ENCODE results near the gene CTTN. TPM values are rescaled to one million over a fixed set of nuclear protein-coding genes. Genes with fewer than 3 reads are reported as not detected.

CTTN gene
- total RNA-seq, 2 experiments from 2014 or later: 5.0 to 9.3 TPM

- no TSS peak for BruUV-seq (replicated peaks)
- H3K4me3 ChIP-seq (ENCODE audit: low read depth, low read length, poor library complexity, severe bottlenecking): no peak overlapping the region
- POLR2A ChIA-PET: no interaction called here
- H3K36me3 ChIP-seq (ENCODE audit: insufficient read depth, low read length): no peaks in the 10 kb centered on the region
- H3K4me2 ChIP-seq (ENCODE audit: low read length): no peak overlapping the region
- no peaks in the 10 kb centered on the region for H3K9me2 ChIP-seq (ENCODE audit: insufficient read depth, low read length)
- no peaks in the 10 kb centered on the region for H4K20me1 ChIP-seq (ENCODE audit: insufficient read depth, low read length)
- H3K9me3 ChIP-seq (ENCODE audit: low read length): no peaks in the 10 kb centered on the region
- no peaks in the 10 kb centered on the region for H3K4me1 ChIP-seq (ENCODE audit: insufficient read depth, low read length, poor library complexity, severe bottlenecking)
- CTCF ChIA-PET (ENCODE audit: unreplicated experiment): interaction anchor here (0.6 kb wide), 1 partner anchor 1053 kb away, joined by 5 read pairs; no protein-coding TSS in a partner anchor
- no peak overlapping the region for H2AFZ ChIP-seq (ENCODE audit: low read length)
- no peak for TF ChIP-seq CTCF (conservative IDR thresholded peaks at IDR 0.05; ENCODE audit: low read length)
- no peak for TF ChIP-seq EZH2phosphoT487 (IDR thresholded peaks at IDR 0.05; ENCODE audit: borderline replicate concordance, low read depth, low read length)
- no peak overlapping the region for H3K27ac ChIP-seq (ENCODE audit: low read depth, low read length, poor library complexity, severe bottlenecking)
- DNase-seq (ENCODE audit: low spot score): no peak
- intact Hi-C loops (cut with micrococcal nuclease; ENCODE audit: unreplicated experiment): no loop called here
- H3K79me2 ChIP-seq (ENCODE audit: insufficient read depth, low read depth, low read length): no peaks in the 10 kb centered on the region
Measured at GRCh38 chr11:70423523-70424505, 25.5 kb downstream of the CTTN start.

GRCh38 chr11:70424765-70425344 lies 26.5 kb downstream of the CTTN start:
- Histone ChIP-seq H3K9me3 (ENCODE audit: low read length) (no peaks in the 10 kb centered on the region), H3K4me2 (ENCODE audit: low read length) (no peak overlapping the region), H2AFZ (ENCODE audit: low read length) (no peak overlapping the region), H3K4me1 (ENCODE audit: insufficient read depth, low read length, poor library complexity, severe bottlenecking) (no peaks in the 10 kb centered on the region), H3K4me3 (ENCODE audit: low read depth, low read length, poor library complexity, severe bottlenecking) (no peak overlapping the region), H3K36me3 (ENCODE audit: insufficient read depth, low read length) (no peaks in the 10 kb centered on the region), H4K20me1 (ENCODE audit: insufficient read depth, low read length) (no peaks in the 10 kb centered on the region), H3K27ac (ENCODE audit: low read depth, low read length, poor library complexity, severe bottlenecking) (no peak overlapping the region), H3K9me2 (ENCODE audit: insufficient read depth, low read length) (no peaks in the 10 kb centered on the region), H3K79me2 (ENCODE audit: insufficient read depth, low read depth, low read length) (no peaks in the 10 kb centered on the region)
- BruUV-seq (replicated peaks): no TSS peak
- DNase-seq (ENCODE audit: low spot score): no peak
- ChIA-PET POLR2A (no interaction called here), CTCF (ENCODE audit: unreplicated experiment) (no interaction called here)
- no peak for TF ChIP-seq CTCF (conservative IDR thresholded peaks at IDR 0.05; ENCODE audit: low read length)
- no peak for TF ChIP-seq EZH2phosphoT487 (IDR thresholded peaks at IDR 0.05; ENCODE audit: borderline replicate concordance, low read depth, low read length)
- intact Hi-C loops (cut with micrococcal nuclease; ENCODE audit: unreplicated experiment): no loop called here

- POLR2A ChIA-PET: no interaction called here
- Histone ChIP-seq H3K36me3 (ENCODE audit: insufficient read depth, low read length) (no peaks in the 10 kb centered on the region), H3K4me2 (ENCODE audit: low read length) (no peak overlapping the region), H3K4me3 (ENCODE audit: low read depth, low read length, poor library complexity, severe bottlenecking) (no peak overlapping the region), H4K20me1 (ENCODE audit: insufficient read depth, low read length) (no peaks in the 10 kb centered on the region), H3K4me1 (ENCODE audit: insufficient read depth, low read length, poor library complexity, severe bottlenecking) (no peaks in the 10 kb centered on the region), H3K9me2 (ENCODE audit: insufficient read depth, low read length) (no peaks in the 10 kb centered on the region), H2AFZ (ENCODE audit: low read length) (no peak overlapping the region), H3K27ac (ENCODE audit: low read depth, low read length, poor library complexity, severe bottlenecking) (no peak overlapping the region), H3K79me2 (ENCODE audit: insufficient read depth, low read depth, low read length) (no peaks in the 10 kb centered on the region), H3K9me3 (ENCODE audit: low read length) (no peaks in the 10 kb centered on the region)
- DNase-seq (ENCODE audit: low spot score): no peak
- CTCF ChIA-PET (ENCODE audit: unreplicated experiment): no interaction called here
- TF ChIP-seq EZH2phosphoT487 (IDR thresholded peaks at IDR 0.05; ENCODE audit: borderline replicate concordance, low read depth, low read length) (no peak), CTCF (conservative IDR thresholded peaks at IDR 0.05; ENCODE audit: low read length) (no peak)
- BruUV-seq (replicated peaks): no TSS peak
- intact Hi-C loops (cut with micrococcal nuclease; ENCODE audit: unreplicated experiment): no loop called here
Measured at GRCh38 chr11:70427436-70427835, 29.1 kb downstream of the CTTN start.
